NCI-H2196 (cell line): Measurements from ENCODE around the gene MPP3.

ENCODE experiments used
- DNase-seq: peaks from one replicate; lab custom pipeline; 2025; ENCODE audit not compliant: unreplicated experiment; lab: John Stamatoyannopoulos, UW

MPP3 gene

GRCh38 chr17:43778337-43779144 is 54.4 kb downstream of the MPP3 start, which contains the start of gene DUSP3:
DUSP3 (minus strand) TSS chr17:43778977; CDS start chr17:43778924, 53 bp downstream.
- peak; percentile 94 for DNase-seq

- DNase-seq = no peak
These were observed 58.4 kb downstream of the MPP3 start for GRCh38 chr17:43774304-43775250.

GRCh38 chr17:43772877-43773648 is 59.9 kb downstream of the MPP3 start:
- no peak for DNase-seq

- DNase-seq = no peak
These were observed 61.5 kb downstream of the MPP3 start for GRCh38 chr17:43771463-43771862.

- DNase-seq = no peak
These were observed 62.0 kb downstream of the MPP3 start for GRCh38 chr17:43770957-43771356.

- DNase-seq = no peak
These were observed 63.1 kb downstream of the MPP3 start for GRCh38 chr17:43769859-43770258.

- no peak for DNase-seq
These were observed 63.5 kb downstream of the MPP3 start for GRCh38 chr17:43769426-43769825.

GRCh38 chr17:43768943-43769342 is 64.0 kb downstream of the MPP3 start:
- no peak for DNase-seq

GRCh38 chr17:43768382-43768781 is 64.6 kb downstream of the MPP3 start:
- no peak for DNase-seq

GRCh38 chr17:43767713-43768059 is 65.3 kb downstream of the MPP3 start:
- no peak for DNase-seq

GRCh38 chr17:43767053-43767712 is 65.8 kb downstream of the MPP3 start:
- DNase-seq = no peak

- peak; percentile 82 for DNase-seq
These were observed 66.4 kb downstream of the MPP3 start for GRCh38 chr17:43766413-43767052.

GRCh38 chr17:43760254-43760852 is 72.6 kb downstream of the MPP3 start:
- peak; percentile 90 for DNase-seq

GRCh38 chr17:43759836-43760235 is 73.1 kb downstream of the MPP3 start:
- DNase-seq = no peak

GRCh38 chr17:43758497-43759174 is 74.3 kb downstream of the MPP3 start, which contains the start of gene SOST:
SOST (minus strand) TSS chr17:43758791; CDS start chr17:43758741, 50 bp downstream.
- DNase-seq = no peak

- DNase-seq = no peak
These were observed 74.9 kb downstream of the MPP3 start for GRCh38 chr17:43758086-43758485.

- no peak for DNase-seq
These were observed 75.7 kb downstream of the MPP3 start for GRCh38 chr17:43757171-43757660.

- no peak for DNase-seq
These were observed 76.7 kb downstream of the MPP3 start for GRCh38 chr17:43756201-43756600.

GRCh38 chr17:43755389-43755875 is 77.5 kb downstream of the MPP3 start:
- DNase-seq = peak; percentile 42
